Measurements from ENCODE around the gene RAB32. TPM values are rescaled to one million over a fixed set of nuclear protein-coding genes. Genes with fewer than 3 reads are reported as not detected.

RAB32 gene
- polyA plus RNA-seq, 4 donors = 15.2 to 39.9 (median 18.3) TPM

GRCh38 chr6:146602526-146602925, 58.9 kb downstream of the RAB32 start:
- no peak overlapping the region for H3K4me3 ChIP-seq (ENCODE audit: low read depth in 1 of 3, low read length in 3 of 3)
- FAIRE-seq (no peak), DNase-seq (no peak)
- peaks cover 0 to 2% (median 0%) of the 10 kb centered on the region in 3 donors for H3K4me1 ChIP-seq (ENCODE audit: control insufficient read depth in 3 of 3, insufficient read depth in 2 of 3, low read depth in 1 of 3, low read length in 2 of 3)
- WGBS, 3 donors = 71 to 79% (median 76%) methylated on average over 6 of the region's 6 CpGs
- no peaks in the 10 kb centered on the region for H3K9me3 ChIP-seq (ENCODE audit: control insufficient read depth in 2 of 2, insufficient read depth in 1 of 2, low read depth in 1 of 2, low read length in 1 of 2)
- no peaks in the 10 kb centered on the region for H3K36me3 ChIP-seq (ENCODE audit: control insufficient read depth in 3 of 3, insufficient read depth in 2 of 3, low read depth in 1 of 3, low read length in 3 of 3)
- peaks cover 0 to 7% (median 0%) of the 10 kb centered on the region in 3 donors for H3K27me3 ChIP-seq (ENCODE audit: control insufficient read depth in 3 of 3, insufficient read depth in 3 of 3, low read length in 3 of 3)
- no peak overlapping the region for H3K27ac ChIP-seq (ENCODE audit: low read depth in 1 of 3, low read length in 2 of 3)

Other genes with a start within 250 kb of the RAB32 start
- under 1 TPM in 1 of 4 donors, not detected in 3; under 0.01 TPM for gene ADGB, start 55.1 kb downstream of the RAB32 start, polyA plus RNA-seq

Measured in small intestine (tissue), 7 donors.